Prostate gland (tissue), 2 donors: Measurements from ENCODE around the gene RANBP3.

ENCODE experiments used
- CTCF ChIP-seq, 4 experiments: fragments of 200-600 bp in 2 of 4; fragments of 450-650 bp in 2 of 4; sonication (generic) in 2 of 4; IDR thresholded peaks; 1 replicate in 3 of 4; 2 replicates in 1 of 4; pipeline ENCODE4 v1.5.1; 2016 to 2019; ENCODE audit warnings: antibody characterized with exemption in 4 of 4, mild to moderate bottlenecking in 2 of 4, moderate library complexity in 2 of 4
- POLR2A ChIP-seq: fragments of 450-650 bp; IDR thresholded peaks from one replicate; pipeline ENCODE4 v1.6.1; 2016; ENCODE audit warnings: antibody characterized with exemption, mild to moderate bottlenecking

- no peak for TF ChIP-seq CTCF (IDR thresholded peaks at IDR 0.05)
- no peak for TF ChIP-seq POLR2A
Measured at GRCh38 chr19:5958851-5959122, 19.2 kb downstream of the RANBP3 start.
